ENCODE results near the gene ARHGEF40.

The ARHGEF40 gene

DNA sequence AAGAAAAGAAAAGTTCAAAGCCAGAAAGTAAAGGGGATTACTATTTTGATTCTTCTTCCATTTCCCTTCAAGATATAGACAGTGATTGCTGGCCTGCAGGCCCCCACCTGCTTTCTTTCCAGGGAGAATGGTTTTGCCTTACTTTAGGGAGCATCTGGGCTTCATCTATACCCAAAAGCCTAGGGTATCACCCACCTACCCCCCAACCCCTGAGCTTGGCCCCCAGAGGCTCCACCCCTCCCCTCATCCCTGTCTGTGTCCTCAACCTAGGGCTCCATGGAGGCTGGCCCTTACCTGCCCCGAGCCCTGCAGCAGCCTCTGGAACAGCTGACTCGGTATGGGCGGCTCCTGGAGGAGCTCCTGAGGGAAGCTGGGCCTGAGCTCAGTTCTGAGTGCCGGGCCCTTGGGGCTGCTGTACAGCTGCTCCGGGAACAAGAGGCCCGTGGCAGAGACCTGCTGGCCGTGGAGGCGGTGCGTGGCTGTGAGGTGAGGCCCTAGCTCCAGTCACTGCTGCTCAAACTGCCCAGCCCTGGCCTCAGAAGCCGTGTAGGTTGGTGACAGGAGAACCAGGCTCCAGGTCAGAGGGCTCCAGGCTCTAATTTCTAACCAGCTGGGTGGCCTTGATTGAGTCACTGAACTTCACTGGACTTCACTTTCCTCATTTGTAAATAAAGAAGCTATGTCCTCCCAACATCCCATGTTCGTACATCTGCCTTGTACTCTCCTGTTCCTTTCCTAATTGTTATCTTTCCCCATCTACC is 13.6 kb downstream of the ARHGEF40 start:
- no peak for DNase-seq (ENCODE audit: low spot score)

DNA sequence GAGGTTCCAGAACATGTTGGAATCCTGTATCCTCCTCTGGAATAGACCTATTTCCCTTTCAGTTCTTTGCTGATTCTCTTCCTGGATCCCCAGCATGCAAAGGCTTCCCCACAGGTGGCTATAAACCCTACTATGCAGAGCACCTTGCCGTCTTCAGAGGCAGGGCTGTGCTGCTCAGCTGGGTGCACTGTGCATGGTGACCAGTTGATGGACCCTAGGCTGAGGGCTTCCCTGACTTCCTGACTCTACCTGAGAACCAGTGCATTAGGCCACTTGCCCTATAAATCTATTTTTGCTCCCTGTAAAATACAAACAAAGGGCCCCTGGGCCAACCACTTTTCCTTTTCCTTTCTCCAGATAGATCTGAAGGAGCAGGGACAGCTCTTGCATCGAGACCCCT is 14.3 kb downstream of the ARHGEF40 start:
- no peak for DNase-seq (ENCODE audit: low spot score)

DNA sequence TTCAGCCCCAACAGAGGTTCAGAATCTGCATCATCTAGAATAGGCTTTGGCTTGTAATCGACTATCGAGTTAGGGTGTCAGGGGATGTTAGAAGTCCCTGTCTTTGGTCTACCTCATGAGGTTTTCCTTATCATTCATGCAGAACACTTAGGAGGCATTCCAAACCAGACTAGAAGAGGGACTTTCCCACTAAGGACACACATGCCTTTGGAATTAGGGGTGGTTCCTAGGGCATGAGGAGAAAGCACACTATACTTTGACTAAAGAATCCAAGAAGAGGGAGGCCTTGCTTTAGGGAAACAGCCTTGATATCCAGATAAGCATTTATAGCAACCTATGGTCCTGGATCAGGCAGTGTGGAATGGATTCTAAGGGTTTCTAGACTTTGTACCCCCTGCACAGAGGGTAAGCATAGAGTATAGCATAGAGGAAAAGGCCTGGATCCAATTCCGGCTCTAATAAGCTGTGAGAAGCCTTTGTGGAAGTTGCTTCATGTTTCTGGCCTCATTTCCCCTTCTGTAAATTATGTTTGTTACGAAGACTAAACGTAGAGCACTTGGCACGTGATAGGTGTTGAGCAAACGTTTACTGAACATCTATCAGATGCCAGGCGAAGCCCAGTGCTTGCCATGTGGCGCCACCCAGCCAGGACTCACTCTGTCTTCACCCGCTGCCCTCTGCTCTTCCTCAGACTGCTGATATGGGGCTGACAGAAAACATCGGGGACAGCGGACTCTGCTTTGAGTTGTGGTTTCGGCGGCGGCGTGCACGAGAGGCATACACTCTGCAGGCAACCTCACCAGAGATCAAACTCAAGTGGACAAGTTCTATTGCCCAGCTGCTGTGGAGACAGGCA is 15.1 kb downstream of the ARHGEF40 start:
- no peak for DNase-seq (ENCODE audit: low spot score)

DNA sequence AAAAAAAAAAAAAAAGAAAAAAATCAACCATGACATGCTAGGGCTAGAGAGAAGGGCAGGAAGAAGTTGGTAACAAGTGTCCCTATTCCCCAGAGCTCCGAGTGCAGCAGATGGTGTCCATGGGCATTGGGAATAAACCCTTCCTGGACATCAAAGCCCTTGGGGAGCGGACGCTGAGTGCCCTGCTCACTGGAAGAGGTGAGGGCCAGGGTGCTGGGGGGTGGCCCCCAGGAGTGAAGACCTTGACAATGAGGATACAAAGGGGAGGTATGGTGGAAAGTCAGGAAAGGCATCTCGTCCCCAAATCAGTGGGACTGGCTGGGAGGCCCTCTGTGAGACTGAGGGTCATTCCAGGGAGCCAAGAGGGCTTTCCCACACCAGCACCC is 16.8 kb downstream of the ARHGEF40 start:
- DNase-seq (ENCODE audit: low spot score) = no peak

DNA sequence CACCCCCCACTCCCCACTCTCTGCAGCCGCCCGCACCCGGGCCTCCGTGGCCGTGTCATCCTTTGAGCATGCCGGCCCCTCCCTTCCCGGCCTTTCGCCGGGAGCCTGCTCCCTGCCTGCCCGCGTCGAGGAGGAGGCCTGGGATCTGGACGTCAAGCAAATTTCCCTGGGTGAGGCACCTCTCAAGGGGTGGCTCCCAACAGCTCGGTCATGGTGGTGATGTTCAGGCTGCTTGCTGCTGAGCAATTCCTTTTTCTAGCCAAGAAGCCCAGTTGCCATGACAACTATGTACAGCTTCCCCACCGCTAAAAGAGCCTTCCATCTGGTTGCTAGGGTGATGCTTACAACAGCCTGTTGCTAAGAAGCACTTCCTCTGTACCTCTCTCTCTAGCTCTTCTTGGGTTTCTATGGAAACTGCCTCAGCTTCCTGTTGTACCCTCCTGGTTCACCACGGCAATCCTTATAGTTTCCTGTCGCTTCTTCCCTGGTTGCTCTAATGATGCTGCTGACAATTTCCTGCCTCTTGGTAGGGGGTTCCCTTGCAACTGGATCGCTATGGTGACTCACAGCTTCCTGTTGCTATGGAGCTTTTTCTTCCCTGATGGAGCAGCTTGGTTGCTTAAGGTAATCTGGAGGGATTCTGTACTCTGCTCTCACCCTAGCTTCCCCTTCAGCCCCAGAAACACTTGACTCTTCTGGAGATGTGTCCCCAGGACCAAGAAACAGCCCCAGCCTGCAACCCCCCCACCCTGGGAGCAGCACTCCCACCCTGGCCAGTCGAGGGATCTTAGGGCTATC is 17.4 kb downstream of the ARHGEF40 start:
- DNase-seq (ENCODE audit: low spot score) = peak; percentile 94

DNA sequence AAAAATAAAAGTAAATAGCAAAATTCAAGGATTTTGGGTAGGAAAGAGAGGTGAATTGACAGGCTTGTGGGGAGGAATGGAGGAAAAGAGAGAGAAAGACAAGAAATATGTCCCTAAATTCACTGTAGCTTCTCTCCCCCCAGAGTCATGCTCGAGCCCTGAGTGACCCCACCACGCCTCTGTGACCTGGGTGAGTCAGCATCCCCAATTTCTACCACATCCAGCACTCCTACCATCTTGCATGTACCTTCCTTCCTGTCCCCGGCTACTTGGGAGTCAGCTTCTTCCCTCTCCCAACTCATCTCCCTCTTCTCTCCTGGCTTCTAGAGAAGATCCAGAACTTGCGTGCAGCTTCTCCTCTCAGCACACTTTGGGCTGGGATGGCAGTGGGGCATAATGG is 18.6 kb downstream of the ARHGEF40 start:
- DNase-seq (ENCODE audit: low spot score) = no peak

DNA sequence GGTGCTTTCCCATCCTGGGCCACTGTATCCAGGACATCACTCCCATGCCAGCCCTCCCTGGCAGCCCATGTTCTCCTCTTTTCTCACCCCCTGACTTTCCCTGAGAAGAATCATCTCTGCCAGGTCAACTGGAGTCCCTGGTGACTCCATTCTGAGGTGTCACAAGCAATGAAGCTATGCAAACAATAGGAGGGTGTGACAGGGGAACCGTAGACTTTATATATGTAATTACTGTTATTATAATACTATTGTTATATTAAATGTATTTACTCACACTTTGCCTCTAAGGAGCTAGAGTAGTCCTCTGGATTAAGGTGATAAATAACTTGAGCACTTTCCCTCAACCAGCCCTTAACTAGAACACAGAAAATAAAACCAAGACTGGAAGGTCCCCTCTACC is 19.2 kb downstream of the ARHGEF40 start:
- no peak for DNase-seq (ENCODE audit: low spot score)

DNA sequence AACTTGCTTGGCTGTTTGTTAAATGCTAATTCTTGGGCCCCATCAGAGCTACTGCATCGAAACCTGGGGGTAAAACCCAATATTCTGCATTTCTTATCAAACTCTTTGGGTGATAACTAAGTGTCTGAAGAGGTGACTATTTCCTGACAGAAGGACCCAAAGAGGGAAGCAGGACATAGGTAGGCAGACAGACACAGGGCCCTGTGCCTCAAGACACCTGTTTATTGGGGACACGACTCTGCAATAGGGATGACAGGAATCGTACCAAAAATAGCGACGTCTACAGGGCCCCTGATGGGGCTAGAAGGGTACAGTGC is 19.7 kb downstream of the ARHGEF40 start:
- DNase-seq (ENCODE audit: low spot score) = no peak

DNA sequence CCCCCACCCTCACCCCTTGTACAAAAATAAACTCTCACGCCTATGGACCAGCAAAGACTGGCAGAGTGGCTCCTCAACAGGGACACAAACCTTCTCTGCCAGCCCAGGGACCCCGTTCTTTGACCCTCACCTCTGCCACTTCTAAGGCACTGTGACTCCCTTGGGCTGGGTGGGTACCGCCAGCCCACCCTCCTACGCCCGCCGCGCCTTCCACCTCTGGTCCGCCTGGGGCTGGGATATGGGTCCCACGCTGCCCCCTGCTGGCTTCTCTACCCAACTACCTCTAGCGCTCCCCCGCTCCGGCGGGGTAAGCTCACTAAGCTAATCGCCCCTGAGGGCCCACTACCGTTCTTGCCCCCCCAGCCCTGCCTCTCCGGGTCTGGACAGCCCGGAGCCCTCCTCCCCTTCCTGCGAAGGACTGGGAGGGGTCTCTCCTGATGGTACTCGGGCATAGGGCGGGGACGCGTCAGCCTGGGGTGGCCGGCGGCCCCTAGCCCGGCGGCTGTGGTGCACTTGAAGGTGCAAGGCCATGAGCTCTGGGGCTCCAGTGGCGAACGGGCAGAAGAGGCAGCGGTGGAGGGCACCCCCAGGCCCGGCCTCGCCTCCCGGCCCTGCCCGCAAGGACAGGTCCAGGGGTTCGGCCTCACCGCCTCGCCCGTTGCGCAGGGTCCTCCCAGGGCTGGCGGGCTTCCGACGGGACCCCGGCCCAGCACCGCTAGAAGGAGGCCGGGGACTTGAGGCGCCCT is 20.3 kb downstream of the ARHGEF40 start:
- DNase-seq (ENCODE audit: low spot score) = no peak

DNA sequence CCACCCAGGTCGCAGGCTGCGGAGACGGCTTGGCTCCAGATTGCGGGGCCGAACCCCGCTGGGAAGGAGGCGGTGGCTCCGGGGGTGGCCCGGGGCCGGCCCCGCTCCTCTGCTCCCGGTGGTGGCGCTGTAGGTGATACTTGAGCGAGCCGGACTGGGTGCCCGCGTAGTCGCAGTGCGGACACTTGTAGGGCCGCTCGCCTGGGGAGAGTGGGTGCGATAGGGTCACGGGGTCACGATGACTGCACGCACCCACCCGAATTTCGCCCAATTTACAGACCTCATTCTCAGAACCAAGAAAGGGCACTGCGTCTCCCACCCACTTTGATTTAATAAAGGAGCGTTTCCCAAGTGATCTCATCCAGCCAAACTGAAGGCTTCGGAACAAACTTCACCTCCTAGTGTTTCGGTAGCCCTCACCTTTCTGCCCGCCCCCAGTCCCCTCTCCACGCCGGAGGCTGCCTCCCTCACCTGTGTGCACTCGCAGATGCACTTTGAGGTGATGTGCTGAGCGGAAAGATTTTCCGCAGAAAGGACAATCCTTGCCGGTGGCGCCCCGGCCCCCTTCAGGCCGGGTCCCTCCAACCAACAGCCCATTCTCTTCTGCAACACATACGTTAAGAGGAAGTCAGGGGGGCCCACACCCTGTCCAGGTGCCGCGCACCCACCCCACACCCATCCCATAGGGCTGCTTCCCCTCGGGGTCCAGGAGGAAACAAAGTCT is 21.0 kb downstream of the ARHGEF40 start:
- no peak for DNase-seq (ENCODE audit: low spot score)

DNA sequence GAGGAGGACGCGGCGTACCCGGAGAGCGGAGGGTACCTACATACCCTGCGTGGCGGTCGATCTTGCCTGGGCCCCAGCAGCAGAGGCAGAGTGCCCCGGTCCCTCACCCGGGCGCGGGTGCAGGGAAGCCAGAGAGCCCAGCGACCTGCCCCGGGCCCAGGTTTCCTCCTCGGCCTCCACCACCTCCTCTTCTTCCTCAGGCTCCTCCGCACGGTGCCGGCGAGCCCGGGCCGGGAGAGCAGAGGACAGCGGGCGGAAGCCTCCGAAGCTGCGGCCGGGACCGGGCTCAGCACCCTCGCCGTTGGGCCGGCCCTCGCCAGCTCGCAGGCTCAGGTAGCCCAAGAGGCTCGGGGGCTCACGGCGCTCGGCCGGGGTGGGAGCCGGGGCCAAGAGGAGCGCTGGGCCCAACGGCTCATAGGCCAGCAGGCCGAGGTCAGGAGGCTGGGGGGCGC is 21.7 kb downstream of the ARHGEF40 start:
- no peak for DNase-seq (ENCODE audit: low spot score)

DNA sequence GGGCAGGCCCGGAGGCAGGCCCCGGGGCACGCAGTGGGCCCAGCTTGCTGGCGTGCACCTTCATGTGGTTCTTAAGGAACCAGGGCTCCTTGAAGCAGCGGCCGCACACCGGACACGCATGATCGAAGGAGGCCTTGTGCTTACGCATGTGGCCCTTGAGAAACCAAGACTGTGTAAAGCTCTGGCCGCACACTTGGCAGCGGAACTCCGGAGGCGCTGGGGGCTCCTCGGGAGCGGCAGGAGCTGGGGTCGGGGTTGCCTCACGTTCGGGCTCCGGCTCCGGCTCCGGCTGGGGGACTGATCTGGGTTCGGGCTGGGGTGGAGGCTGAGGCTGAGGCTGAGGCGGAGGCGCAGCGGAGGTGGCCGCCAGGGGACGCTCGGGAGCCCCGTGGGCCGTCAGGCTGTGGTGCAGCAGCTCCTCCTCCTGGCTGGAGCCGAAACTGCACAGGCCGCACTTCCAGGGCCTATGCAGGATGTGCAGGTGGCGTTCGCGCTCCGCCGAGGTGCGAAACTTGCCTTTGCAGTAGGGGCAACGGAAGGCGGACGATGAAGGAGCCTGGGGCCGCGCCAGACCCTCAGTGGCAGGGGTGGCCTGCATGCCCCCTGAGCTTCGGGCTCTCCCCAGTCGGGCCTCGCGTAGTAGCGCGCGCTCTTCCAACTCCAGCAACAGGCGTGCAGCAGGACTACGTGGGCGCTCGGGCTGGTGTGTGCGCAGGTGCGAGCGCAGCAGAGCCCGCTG is 22.3 kb downstream of the ARHGEF40 start:
- DNase-seq (ENCODE audit: low spot score) = peak; percentile 72

DNA sequence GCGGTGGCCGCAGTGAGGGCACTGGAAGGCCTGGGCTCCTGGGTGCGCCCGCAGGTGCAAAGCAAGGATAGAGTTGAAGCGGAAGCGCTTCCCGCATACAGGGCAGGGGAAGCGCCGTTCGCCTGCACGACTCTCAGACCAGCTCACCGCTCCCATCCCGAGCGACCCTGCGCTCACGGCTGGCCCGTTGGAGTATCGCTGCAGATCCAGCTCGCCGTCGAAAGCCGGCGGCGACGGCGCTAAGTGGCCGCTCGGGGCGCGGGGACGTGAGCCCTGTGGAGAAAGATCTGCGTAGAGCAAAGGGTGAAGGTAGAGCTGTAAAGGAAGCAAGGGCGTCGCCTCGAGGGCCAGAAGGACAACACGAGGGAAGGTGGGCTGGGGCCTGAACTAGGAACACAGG is 22.9 kb downstream of the ARHGEF40 start:
- no peak for DNase-seq (ENCODE audit: low spot score)

DNA sequence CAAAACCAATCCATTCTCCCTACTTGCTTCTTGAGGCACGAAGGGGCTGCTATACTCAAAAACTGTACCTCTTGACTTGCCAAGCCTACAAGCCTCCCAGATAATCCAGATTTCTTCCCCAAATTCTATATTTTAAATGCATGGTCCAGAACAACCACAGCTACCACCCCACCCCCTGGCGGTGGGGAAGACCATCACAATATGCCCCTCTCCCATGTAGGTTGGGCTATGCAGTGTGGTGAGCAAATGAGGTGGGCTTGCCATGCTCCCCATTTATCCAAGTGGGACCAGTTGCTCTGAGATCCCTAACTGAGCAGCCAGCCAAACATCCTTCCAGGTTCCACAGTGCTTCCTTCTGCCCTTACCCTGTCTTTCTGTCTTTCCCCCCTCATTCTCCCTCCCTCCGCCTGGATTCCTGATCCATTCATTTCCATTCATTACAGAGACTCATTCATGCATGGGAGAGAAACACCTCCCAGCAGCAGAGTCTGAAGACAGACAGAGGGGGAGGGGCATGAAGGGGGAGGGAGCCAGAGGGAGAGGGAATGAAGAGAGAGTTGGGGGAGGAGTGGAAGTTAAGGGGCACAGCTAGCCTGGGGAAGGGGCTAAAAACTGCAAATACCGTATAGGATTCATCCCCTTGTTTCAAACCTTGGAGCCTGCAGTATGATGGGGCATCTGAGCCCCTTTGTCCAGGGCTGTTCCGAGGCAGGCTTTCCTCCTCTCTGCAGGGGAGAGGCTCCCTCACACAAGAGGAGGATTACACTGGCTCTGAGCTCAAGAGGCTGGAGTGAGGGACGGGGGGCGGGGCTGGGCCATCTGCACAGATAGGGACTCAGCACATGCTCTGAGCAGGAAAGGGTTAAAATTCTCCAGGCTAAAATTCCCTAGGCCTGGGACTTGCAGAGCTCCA is 23.9 kb downstream of the ARHGEF40 start:
- DNase-seq (ENCODE audit: low spot score) = peak; percentile 61

DNA sequence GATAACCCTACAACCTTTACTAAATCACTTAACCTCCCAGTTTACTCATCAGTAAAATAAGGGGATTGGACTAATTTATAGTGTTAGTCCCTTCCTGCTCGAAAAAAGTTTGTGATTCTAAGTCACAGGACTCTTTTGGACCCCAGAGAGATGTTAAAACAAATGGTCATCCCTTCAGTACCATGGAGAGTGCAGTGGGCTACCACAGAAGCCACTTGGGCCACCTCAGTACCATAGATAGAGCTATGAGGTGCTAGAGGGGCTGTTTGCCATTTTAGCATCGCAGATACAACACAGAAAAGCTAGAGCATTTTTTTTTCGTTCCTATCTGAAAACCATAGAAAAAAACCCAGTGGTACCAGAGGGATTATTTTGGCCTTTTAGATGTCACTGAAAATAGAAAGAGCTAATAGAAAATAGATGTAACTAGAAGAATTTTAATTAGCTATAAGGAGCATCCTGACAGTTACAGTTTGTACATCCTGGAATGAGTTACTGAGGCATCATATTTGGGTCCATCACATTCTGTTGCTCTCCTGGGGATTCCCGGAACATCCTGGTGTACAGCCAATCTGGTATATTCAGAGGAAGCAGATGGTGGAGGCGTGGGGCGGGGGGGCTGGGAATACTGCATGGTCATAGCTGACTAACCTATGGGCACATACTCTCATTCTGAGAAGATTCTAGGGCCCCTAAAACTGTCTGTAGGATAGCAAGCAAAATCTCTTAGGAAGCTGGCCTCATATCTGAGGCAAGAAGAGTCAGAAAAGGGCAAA is 25.5 kb downstream of the ARHGEF40 start:
- DNase-seq (ENCODE audit: low spot score) = peak; percentile 85

DNA sequence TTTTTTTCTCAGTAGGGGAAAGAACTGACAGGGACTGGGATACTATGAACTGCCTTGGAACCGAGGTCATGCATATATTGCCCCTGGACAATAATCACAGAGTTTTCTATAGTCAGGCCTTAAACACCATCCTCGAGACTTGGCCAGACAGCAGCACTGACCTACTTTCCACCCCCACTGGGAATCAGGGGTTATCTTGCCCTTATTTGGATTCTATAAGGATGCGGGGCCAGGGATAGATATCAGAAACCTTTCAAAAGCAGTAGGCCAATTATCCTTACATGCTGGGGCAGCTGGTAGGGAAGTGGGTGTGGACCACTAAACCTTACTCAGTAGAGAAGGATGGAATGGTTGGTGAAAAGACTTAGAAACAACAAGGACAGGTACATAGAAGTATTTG is 26.3 kb downstream of the ARHGEF40 start:
- DNase-seq (ENCODE audit: low spot score) = no peak

DNA sequence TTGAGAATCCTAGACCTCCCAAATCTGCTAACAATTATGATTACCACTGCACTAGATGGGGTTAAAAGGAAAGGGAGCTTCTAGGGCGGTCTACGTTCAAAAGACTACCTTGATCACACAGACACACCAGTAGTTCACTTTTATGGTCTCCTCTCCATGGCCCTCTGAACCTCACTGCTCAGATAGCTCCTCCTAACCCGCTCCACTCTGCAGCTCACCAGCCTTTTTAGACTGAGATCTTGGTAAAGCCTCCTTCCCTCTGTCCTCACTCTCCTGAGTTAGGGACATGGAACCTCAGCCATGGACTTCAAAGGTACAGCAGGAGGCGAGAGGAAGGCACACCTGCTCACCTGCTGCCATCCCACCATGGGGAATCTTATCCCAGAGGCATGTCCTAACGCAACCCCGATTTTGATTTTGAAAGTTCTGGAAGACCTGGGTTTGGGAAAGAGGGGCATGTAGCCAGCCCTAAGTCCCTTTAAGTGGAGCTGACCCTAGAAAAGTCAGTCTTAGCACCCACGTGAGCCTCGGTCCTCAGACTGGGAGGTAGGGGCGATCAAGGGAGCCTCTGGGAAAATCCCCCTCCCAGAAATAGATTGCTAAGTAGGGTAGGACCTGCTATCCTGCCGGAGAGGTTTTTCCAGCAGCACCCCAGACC is 27.0 kb downstream of the ARHGEF40 start:
- DNase-seq (ENCODE audit: low spot score) = peak; percentile 69

DNA sequence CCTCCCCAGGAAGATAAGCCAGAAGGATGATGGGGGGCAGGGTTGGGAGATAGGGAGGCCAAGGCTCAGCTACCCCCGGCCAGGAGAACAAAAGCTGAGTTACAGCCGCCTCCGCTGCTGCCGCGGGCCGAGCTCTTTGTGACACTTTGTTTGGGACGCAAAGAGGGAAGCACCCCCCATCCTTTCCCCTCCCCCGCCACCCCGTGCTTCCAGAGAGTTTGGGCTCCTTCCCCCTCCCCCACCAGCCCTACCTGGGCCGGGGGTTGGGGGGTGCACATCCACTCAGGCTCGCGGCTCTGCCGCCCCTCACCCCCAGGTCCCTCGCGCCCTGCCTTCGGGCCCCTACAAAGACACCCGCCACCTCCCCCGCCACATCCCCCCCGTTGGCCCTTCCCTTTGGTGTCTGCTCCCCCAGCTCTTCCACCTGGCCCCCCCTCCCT is 27.6 kb downstream of the ARHGEF40 start:
- no peak for DNase-seq (ENCODE audit: low spot score)

All from cerebellar cortex (tissue), 1 donor.